ENCODE measurements around the gene SCAF8. TPM values are rescaled to one million over a fixed set of nuclear protein-coding genes. Genes with fewer than 3 reads are reported as not detected.
A peak's percentile ranks its signal among the peaks of the same experiment; 100 is the strongest.

Gene SCAF8, protein sequence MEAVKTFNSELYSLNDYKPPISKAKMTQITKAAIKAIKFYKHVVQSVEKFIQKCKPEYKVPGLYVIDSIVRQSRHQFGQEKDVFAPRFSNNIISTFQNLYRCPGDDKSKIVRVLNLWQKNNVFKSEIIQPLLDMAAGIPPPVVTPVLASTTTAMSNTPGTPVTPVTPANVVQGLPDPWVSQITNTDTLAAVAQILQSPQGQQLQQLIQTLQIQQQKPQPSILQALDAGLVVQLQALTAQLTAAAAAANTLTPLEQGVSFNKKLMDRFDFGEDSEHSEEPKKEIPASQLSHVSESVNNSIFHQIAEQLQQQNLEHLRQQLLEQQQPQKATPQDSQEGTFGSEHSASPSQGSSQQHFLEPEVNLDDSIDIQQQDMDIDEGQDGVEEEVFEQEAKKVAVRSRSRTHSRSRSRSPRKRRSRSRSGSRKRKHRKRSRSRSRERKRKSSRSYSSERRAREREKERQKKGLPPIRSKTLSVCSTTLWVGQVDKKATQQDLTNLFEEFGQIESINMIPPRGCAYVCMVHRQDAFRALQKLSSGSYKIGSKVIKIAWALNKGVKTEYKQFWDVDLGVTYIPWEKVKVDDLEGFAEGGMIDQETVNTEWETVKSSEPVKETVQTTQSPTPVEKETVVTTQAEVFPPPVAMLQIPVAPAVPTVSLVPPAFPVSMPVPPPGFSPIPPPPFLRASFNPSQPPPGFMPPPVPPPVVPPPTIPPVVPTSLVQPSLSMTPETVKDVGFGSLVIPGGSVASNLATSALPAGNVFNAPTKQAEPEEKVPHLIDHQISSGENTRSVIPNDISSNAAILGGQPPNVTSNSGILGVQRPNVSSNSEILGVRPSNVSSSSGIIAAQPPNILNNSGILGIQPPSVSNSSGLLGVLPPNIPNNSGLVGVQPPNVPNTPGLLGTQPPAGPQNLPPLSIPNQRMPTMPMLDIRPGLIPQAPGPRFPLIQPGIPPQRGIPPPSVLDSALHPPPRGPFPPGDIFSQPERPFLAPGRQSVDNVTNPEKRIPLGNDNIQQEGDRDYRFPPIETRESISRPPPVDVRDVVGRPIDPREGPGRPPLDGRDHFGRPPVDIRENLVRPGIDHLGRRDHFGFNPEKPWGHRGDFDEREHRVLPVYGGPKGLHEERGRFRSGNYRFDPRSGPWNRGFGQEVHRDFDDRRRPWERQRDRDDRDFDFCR (N-terminal part only)
- 10 to 100 TPM; 33.8 to 49.3 (median 41.7) TPM for total RNA-seq

DNA sequence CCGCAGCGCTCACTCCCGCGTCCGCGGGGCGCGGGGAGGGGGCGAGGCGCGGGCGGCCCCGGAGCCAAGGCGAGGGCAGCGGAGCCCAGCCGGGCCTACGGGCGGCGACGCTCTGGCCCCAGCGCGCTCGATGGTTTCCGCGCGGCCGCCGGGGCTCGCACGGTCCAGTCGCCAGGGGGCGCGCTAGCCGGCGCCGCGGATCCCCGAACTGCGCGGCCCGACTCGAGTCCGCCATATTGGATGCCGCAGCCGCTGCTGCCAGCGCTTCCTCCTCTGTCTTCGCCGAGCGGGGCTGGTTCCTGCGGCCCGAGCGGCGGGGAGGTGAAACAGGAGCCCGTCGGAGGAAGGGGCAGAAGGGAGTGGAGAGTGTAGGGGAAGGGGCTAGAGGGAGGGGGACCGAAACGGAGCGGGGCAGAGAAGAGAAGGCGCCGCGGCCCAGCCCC, at the start of gene SCAF8:
TSS of gene SCAF8 (plus strand) at position 234 of the 443 bp plus-strand sequence. CDS start 485 bp downstream, outside the sequence.
- intact Hi-C loops (cut with DNase I; ENCODE audit: low total_unique reads), result loop anchor here (1.0 to 10.0 kb wide), 5 partner anchors 34 to 579 kb away; partner anchors contain the start of genes CNKSR3 and TFB1M
- Histone ChIP-seq H3K4me1 (peaks cover 41 to 42% of the 10 kb centered on the region in 2 donors), H3K36me3 (no peaks in the 10 kb centered on the region), H3K4me3 (peak within 1 kb of the TSS; percentile 86 to 100 (median 93)), H3K27me3 (no peaks in the 10 kb centered on the region), H3K9me3 (no peaks in the 10 kb centered on the region), H3K27ac (peak within 1 kb of the TSS; percentile 99 to 100 (median 100))
- in situ Hi-C loops (cut with MboI; ENCODE audit: low sequenced_read_pairs in 4 of 4), result loop anchor here in 2 of 4 donors (10.0 to 25.0 kb wide), 2 partner anchors 72 to 1746 kb away; partner anchors contain the start of gene FBXO5 (in 1 of the 2)
- ATAC-seq (peak; percentile 75 to 78), DNase-seq (peak; percentile 59 to 74)
- peak; percentile 39 to 41 for TF ChIP-seq POLR2A (IDR thresholded peaks at IDR 0.05)
- TF ChIP-seq, protein P1, sequence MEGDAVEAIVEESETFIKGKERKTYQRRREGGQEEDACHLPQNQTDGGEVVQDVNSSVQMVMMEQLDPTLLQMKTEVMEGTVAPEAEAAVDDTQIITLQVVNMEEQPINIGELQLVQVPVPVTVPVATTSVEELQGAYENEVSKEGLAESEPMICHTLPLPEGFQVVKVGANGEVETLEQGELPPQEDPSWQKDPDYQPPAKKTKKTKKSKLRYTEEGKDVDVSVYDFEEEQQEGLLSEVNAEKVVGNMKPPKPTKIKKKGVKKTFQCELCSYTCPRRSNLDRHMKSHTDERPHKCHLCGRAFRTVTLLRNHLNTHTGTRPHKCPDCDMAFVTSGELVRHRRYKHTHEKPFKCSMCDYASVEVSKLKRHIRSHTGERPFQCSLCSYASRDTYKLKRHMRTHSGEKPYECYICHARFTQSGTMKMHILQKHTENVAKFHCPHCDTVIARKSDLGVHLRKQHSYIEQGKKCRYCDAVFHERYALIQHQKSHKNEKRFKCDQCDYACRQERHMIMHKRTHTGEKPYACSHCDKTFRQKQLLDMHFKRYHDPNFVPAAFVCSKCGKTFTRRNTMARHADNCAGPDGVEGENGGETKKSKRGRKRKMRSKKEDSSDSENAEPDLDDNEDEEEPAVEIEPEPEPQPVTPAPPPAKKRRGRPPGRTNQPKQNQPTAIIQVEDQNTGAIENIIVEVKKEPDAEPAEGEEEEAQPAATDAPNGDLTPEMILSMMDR (IDR thresholded peaks at IDR 0.05 in 4 of 5, conservative IDR thresholded peaks at IDR 0.05 in 1 of 5), result peak; percentile 68 to 97 (median 94)

DNA sequence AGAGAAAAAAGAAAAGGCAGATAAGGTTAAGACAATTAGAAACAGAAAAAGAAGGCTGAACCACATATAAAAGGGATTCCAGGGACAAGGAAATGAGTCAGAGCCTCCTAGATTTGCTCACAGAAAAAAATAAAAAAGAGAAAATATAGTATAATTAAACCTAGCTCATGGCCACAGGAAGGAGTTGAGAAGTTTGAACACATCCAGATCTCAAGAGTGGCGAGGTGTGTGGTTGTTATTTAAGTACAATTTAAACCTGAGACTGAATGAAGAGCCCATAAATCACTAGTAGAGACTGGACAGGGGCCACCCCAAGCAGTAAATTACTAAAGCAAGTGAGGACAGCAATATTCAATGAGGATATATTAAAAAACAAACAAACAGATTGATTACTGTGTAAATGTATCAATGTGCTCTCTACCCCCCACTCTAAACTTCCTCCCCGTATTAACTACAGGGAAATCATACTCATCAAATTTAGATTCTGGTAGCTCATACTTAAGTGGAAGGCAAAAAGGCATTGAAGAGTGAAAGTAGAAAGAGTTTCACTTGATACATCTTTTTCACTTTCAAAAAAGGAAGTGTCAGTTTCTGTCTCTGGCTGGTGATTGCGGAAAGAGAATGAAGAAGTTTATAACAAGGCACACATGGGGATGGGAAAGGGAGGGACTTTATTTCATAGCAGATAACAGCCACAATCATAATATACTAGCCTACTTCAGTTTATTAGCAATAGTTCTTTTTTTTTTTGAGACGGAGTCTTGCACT, 49.3 kb upstream of the SCAF8 start:
- DNase-seq (no peak), ATAC-seq (no peak)
- Histone ChIP-seq H3K27ac (no peak overlapping the region), H3K36me3 (no peaks in the 10 kb centered on the region), H3K9me3 (no peaks in the 10 kb centered on the region), H3K4me3 (no peak overlapping the region), H3K4me1 (no peaks in the 10 kb centered on the region), H3K27me3 (no peaks in the 10 kb centered on the region)
- intact Hi-C loops (cut with DNase I; ENCODE audit: low total_unique reads), result no loop called here
- in situ Hi-C loops (cut with MboI; ENCODE audit: low sequenced_read_pairs in 4 of 4), result no loop called here
- TF ChIP-seq, protein P1 (IDR thresholded peaks at IDR 0.05 in 4 of 5, conservative IDR thresholded peaks at IDR 0.05 in 1 of 5), result no peak
- no peak for TF ChIP-seq POLR2A (IDR thresholded peaks at IDR 0.05)

DNA sequence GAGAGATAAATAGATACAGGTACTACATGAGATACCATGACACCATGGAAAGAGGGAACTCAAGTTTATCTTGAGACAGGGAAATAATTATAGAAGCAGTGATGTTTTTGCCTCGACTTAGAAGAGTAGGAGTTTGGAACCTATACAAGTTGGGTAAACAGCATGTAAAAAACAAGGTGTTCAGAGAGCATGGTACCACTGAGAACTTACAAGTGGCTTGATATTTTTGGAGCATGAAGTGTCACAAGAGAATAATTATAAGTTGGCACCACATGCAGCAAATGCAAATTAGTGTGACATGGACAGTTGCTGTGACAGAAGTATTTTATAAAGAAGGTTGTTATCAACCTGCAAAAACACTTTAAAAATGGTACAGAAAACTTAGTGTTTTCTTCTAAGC, 47.1 kb upstream of the SCAF8 start:
- Histone ChIP-seq H3K4me1 (no peaks in the 10 kb centered on the region), H3K27ac (no peak overlapping the region), H3K4me3 (no peak overlapping the region), H3K36me3 (no peaks in the 10 kb centered on the region), H3K27me3 (no peaks in the 10 kb centered on the region), H3K9me3 (no peaks in the 10 kb centered on the region)
- in situ Hi-C loops (cut with MboI; ENCODE audit: low sequenced_read_pairs in 4 of 4), result no loop called here
- ATAC-seq (no peak), DNase-seq (no peak)
- TF ChIP-seq, protein P1 (IDR thresholded peaks at IDR 0.05 in 4 of 5, conservative IDR thresholded peaks at IDR 0.05 in 1 of 5), result no peak
- no peak for TF ChIP-seq POLR2A (IDR thresholded peaks at IDR 0.05)
- intact Hi-C loops (cut with DNase I; ENCODE audit: low total_unique reads), result no loop called here

Measured in gastrocnemius medialis (tissue), 4 donors.